Thyroid gland (tissue), 4 donors: ENCODE data around the gene PTPRH.

Experiments used
- POLR2A ChIP-seq, 2 donors: fragments of 450-650 bp; IDR thresholded peaks; one replicate each; pipeline ENCODE4 v1.6.1; 2017; ENCODE audit warnings: antibody characterized with exemption in 2 of 2, mild to moderate bottlenecking in 2 of 2, moderate library complexity in 1 of 2
- TF ChIP-seq, protein P1 (sequence below), 6 experiments: fragments of 200-600 bp in 3 of 6; fragments of 450-650 bp in 3 of 6; sonication (generic) in 3 of 6; IDR thresholded peaks; one replicate each; pipeline ENCODE4 v1.5.1; 2016 to 2019; ENCODE audit warnings: antibody characterized with exemption in 6 of 6, mild to moderate bottlenecking in 2 of 6, inconsistent platforms in 1 of 6, moderate library complexity in 1 of 6

DNA sequence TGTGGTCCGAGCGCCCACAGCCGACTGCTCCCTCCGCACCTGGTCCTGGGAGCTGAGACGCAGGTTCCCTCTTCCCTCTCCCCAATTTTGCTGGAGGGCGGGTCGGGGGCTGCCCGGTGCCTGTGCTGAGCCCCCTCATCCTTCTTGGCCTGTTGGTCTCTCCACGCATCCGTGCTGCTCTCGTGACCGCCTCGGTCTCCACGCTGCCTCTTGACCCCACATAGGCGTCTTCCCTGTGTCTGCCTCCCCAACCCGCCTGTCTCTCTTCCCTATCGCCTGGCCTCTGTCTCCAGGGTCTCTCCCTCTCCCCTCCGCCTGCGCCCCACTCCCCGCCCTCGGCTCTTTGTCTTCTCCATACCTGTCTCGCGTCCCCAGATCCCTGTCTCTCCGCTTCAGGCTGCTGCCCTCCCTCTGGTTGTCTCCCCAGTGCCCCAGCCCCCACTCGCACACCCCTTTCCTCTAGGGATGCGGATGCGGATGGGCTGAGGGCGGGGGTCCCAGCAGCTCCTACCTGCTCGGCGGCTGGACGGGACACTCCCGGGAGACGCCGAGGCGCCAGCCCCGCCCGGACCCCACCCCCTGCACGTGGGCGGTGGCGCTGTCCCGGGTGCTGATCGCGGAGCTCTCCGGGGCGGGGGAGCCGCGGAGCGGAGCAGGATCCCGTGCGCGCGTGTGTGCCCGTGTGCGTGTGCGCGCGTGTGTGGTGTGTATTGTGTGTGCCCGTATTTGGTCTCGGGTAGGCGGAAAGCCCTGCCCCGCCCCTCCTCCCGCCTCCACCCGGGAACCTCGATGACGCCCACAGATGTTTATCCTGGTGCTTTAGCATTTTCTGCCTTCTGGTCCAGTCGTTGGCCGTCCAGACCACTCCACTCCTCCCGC is 29.5 kb downstream of the PTPRH start, which contains the start of gene SYT5:
- TF ChIP-seq, protein P1, sequence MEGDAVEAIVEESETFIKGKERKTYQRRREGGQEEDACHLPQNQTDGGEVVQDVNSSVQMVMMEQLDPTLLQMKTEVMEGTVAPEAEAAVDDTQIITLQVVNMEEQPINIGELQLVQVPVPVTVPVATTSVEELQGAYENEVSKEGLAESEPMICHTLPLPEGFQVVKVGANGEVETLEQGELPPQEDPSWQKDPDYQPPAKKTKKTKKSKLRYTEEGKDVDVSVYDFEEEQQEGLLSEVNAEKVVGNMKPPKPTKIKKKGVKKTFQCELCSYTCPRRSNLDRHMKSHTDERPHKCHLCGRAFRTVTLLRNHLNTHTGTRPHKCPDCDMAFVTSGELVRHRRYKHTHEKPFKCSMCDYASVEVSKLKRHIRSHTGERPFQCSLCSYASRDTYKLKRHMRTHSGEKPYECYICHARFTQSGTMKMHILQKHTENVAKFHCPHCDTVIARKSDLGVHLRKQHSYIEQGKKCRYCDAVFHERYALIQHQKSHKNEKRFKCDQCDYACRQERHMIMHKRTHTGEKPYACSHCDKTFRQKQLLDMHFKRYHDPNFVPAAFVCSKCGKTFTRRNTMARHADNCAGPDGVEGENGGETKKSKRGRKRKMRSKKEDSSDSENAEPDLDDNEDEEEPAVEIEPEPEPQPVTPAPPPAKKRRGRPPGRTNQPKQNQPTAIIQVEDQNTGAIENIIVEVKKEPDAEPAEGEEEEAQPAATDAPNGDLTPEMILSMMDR (IDR thresholded peaks at IDR 0.05), result no peak
- no peak for TF ChIP-seq POLR2A (IDR thresholded peaks at IDR 0.05)
